T-helper 1 cell (primary cell): ENCODE measurements around the gene ZNF831.

Experiments
- DNase-seq, 5 donors: peaks; one replicate each; pipeline ENCODE4 v3.0.0-alpha.2; 2012 to 2020

ZNF831 gene

GRCh38 chr20:59157961-59158541 is 5.6 kb upstream of the ZNF831 start:
- no peak for DNase-seq

DNA sequence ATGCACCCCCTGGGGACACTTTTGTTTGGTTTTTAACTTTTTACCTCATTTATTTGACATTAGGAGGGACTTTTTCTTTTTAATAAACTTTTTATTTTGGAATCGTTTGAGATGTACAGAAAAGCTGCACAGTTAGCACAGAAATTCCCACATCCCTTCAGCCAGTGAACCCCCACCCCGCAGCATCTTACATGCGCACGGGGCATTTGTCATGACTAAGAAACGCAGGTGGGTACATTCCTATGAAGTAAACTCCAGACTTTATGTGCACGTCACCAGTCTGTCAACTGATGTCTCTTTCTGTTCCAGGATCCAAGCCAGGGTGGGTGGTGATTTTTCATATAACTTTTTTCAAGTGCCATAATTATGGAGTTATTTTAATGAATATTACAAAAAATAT is 4.9 kb upstream of the ZNF831 start:
- DNase-seq: no peak

DNA sequence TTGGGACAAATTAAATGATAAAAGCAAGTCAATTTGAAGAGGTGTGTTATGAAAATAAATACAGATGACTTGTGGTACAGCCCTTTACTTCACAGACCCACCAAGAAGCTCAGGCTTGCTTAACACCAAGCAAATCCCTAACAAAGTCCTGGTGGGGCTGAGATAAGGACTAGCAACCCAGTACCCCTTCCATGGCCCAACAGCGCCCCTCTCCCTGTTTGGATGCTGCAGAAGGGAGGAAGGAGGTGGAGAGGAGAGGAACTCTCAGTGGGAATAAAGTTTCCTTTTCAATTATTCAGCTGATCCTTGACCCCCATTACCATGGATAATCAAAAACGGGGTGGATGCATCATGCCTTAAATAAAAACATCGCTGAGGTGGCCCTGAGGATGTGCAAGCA is 4.5 kb upstream of the ZNF831 start:
- DNase-seq: no peak

- peak; percentile 52 to 82 (median 69) for DNase-seq
These were observed 3.9 kb upstream of the ZNF831 start for GRCh38 chr20:59159493-59160376.

DNA sequence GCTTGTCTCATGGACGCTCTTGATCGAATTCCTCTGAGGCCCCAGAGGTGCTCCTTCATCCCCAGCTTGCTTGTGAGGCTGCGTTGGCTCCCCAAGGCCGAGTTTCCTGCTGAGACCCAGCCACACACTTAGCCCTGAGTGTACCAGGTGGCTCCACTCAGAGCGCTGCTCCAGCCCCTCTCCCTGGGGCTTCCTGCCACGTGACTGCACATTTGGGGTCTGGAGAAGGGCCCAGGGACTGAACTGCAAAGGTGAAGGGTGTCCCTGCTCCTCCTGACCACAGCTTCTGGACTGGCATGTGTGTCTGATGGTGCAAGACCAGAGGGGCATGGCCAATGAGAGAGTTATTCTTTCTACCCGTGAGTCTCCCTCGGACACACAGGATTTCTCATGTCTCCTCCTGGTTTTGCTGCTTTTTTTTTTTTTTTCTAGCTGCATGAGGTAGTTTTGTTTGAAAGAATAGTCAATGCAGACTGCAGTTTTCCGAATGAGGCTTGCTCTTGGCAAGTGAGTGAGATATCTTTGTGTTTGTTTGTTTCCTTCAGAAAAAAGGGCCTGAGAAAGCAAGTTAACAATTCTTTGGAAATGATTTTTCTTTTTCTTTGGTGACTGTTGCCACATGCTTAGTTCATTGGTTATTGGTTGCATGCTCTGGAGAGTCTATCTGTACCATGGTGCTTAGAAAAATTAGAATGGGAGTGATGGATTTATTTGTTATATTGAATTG is 3.1 kb upstream of the ZNF831 start:
- DNase-seq: peak in 1 of 5 donors; percentile 45

DNA sequence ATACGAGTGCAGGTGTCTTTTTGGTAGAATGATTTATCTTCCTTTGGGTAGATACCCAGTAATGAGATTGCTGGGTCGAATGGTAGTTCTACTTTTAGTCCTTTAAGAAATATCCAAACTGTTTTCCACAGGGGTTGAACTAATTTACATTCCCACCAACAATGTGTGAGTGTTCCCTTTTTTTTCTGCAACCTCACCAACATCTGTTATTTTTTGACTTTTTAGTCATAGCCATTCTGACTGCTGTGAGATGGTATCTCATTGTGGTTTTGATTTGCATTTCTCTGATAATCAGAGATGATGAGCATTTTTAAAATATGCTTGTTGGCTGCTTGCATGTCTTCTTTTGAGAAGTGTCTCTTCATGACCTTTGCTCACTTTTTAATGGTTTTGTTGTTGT is 1.9 kb upstream of the ZNF831 start:
- peak in 1 of 5 donors; percentile 55 for DNase-seq

GRCh38 chr20:59164686-59165391 is 1.2 kb downstream of the ZNF831 start:
- DNase-seq: peak in 1 of 5 donors; percentile 76

DNA sequence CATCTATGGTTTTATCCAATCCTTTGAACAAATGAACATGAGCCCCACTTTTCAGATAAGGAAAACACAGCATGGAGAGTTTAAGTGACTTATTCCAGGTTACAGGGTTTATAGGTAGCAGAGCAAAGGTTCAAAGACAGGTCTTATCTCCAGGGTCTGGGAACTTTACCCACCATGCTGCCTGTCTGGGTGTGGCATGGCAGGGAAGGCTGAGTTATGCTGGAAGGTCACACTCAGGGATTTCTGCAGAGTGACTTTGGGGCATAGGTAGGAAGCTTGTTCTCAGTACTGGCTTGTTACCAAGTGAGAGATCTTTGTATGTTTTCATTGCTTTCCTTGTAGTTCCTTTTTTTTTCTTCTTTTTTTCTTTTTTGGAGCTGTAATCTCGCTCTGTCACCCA is 1.8 kb downstream of the ZNF831 start:
- DNase-seq: peak in 1 of 5 donors; percentile 29

- peak in 1 of 5 donors; percentile 56 for DNase-seq
These were observed 2.5 kb downstream of the ZNF831 start for GRCh38 chr20:59165891-59166709.

GRCh38 chr20:59170406-59171349 is 7.1 kb downstream of the ZNF831 start:
- no peak for DNase-seq

DNA sequence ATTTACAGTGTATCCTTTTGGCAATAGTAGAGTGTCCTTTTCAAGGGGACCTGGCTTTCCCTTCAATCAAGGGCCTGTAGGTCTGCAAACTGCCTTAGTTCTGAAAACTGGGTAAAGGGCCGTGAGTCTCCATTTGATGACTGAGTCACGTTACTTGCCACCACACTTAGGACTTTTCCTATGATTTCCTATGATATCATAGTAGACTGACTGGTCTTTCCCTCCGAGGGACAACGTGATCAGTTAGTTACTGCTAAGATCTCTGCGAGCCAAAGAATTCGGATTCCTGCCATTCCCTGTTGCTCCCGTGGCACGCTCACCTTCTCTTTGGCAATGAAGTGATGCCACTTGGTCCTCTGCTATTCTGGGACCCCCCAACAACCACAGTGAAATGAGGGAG is 8.4 kb downstream of the ZNF831 start:
- DNase-seq: no peak

GRCh38 chr20:59173938-59174491 is 10.4 kb downstream of the ZNF831 start:
- no peak for DNase-seq

- no peak for DNase-seq
These were observed 11.4 kb downstream of the ZNF831 start for GRCh38 chr20:59175002-59175401.

DNA sequence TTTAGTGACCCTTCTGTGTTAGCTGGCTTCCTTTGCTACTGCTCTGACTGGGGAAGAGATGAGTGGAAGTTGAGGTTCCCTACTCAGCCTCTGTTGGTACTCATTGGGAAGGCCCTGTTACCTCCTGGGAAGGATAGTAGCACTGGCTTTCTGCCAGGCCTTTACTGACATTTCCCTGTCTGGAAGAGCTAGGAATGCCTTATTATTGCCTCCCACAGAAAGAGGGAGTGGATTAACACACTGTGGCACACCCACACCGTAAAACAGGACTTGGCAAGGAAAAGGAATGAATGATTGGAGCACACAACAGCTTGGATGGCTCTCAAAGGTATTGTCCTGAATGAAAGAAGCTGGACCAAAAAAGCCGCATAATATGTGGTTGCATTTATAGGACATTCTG is 12.2 kb downstream of the ZNF831 start:
- no peak for DNase-seq

- no peak for DNase-seq
These were observed 13.2 kb downstream of the ZNF831 start for GRCh38 chr20:59176812-59177211.

DNA sequence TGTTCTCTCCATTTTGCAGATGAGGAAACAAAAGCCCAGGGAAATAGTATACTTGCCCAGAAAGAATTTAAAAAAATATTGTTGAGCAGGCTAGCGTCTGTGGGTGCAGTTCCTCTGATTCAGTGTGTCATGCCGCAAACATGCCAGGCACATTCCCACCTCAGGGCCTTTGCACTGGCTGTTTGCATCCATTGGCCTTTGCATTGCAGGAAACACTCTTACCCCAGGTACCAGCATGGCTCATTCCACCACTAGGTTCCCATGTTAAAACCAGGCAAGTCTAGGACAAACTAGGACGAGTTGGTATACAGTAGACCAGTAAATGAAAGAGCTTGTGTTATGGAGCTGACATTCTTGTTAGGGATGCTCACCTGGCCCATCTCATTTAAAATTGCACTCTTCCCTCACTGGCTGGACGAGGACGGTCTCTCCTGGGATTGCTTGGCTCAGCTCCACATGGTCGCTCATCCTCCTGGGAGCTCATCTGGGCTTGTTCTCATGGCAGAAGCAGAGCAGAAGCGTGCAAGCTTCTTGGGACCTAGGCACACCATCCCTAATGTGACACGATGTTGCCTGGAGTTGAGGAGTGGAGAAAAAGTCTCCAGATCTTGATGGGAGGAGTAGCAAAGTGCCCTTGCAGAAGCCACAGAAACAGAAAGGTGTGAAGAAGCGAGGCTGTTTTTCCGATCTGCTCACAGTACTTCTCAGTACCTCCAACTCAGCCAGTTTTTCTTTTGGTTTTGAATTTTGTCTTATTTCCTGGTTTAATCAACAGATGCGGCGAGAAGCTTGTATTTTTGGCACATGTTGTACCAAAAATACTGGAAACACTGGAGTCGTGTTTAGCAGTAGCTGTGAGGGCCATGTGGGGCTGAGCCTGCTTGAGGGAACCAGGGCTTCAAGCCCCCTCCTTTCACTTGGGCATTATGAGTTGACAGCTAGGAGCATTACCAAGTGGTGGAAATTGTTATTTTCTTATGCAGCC is 13.9 kb downstream of the ZNF831 start:
- peak in 1 of 5 donors; percentile 84 for DNase-seq

- DNase-seq: no peak
These were observed 15.5 kb downstream of the ZNF831 start for GRCh38 chr20:59178983-59179595.

DNA sequence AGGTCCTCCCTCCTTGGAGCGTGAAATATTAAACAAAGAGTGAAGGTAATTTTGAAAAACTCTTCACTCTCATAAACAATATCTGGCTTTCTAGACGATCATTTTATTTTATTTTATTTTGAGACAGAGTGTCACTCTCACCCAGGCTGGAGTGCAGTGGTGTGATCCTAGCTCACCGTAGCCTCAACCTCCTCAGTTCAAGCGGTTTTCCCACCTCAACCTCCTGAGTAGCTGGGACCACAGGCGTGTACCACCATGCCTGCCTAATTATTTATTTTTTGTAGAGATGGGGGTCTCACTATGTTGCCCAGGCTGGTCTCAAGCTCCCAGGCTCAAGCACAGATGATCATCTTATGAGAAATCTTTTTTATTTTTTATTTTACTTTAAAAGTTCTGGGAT is 16.4 kb downstream of the ZNF831 start:
- no peak for DNase-seq

DNA sequence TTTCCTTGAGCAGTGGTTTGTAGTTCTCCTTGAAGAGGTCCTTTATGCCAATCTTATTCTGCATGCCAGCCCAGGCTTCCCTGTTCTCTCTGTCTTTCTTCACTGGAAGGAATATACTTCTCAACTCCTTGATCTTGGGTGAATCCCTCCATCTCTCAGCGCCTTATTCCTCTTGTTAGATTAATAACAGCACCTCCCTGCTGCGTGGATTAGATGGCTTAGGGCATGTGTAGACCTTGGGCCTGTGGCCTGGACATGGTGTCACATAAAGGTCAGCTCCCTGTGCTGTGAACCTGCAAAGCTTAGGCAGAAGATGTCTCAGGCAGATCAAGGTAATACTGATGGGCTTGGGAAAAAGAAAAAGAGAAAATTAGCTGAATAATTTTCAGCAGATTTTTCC is 18.3 kb downstream of the ZNF831 start:
- DNase-seq: no peak
